CD4-positive, alpha-beta T cell treated with Interleukin-4 for 4 hours (primary cell): ENCODE results near the gene HOXA6.

Experiments
- DNase-seq: peaks from one replicate; pipeline ENCODE4 v3.0.0-alpha.2; 2020

Gene HOXA6

DNA sequence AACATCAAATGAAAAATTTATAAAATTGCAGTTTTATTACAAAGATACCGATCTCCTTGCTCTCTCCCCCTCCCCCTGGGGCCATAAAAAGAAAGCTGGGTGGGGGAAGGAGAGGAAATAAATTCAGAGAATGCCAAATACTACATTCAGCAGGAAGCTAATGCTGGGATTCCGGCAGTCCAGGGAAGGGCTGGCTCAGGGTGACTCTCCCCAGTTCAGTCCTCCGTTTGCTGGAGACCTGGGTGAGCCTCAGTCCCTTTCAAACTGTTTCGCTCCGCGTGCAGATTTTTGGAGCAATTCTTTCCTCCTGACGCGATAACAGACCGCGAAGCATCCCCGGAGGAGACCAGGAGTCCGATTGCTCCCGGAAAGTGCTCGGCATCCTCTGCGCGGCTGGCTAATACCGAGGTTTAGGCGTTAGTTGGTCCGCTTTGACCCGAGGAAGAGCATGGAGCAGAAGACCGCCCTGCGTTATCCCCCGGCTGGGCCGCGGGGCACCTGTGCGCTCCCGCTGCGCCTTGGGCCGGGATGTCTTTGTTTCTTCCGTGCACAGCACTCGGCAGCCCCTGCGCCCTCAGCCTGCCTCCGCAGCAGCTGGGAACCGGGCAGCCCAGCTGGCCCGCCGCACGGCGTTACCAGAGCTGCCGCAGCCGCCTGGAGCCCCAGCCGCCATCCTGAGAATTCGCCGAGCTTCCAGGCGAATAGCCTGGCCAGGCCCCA lies 41.2 kb downstream of the HOXA6 start:
- DNase-seq = no peak

DNA sequence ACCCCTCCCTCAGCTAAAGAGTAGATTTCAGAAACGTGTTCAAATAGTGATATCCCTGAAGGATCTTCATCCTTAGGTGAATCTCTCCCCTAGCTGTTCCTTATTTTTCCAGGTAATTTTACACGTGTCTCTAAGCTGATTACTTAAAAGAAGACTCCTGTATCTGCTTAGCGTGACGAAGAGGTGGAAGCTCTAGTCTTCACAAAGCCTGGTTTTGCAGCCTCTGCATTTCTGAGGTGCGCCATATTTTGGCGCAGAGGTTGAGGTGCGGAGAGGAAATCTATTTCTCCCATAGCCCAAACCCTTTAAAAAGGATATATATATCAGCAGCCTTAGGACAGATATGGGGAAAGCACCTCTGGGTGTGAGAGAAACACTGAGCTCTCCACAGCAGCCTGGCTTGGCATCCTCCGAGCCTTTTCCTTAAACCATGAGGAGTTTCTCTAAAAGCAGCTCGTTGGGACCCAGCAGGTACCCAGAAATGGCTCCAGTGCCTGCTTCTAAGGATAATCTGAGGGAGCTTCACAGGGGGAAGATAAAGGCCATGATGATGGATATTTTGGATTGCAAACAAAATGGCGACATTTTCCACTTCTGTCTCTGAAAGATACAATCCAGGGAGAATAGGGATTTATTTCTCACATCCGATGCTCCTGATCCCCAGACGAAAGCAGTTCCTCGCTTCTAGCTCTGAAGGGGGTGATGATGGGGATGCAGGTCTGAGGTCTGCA lies 42.1 kb downstream of the HOXA6 start:
- DNase-seq = no peak

DNA sequence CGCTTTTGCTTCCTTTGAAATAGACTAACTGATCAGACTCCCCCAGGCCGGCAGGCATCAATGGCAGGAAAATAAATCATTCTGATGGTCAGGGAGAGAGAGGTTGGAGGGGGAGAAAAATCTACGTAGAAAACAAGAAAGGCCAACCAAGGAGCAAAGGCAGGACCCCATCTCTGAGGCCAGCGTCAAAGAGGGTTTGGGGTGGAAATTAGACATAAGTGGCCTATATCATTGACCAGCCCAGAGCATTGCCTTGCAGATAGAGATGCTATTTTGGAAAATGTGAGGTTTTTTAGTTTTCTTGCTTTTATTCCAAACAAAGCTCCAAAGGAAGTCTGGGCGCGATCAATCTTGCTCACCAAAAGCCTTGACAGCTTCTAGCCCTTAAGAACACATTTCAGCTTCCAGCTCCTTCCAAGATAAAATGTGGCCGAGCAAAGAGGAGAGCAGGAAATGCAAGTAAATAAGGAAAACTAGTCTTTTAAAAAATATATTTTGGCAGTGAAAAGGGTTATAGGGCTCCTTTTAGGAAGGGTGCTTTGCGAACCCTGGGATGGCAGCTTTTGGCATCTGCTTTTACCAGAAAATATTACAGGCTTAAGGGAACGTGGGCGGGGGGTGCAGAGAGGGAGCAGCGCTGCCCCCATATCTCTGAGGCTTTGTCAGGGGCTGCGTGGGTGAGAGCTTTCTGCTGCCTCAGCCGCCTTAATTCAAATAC lies 43.1 kb downstream of the HOXA6 start:
- DNase-seq = no peak

DNA sequence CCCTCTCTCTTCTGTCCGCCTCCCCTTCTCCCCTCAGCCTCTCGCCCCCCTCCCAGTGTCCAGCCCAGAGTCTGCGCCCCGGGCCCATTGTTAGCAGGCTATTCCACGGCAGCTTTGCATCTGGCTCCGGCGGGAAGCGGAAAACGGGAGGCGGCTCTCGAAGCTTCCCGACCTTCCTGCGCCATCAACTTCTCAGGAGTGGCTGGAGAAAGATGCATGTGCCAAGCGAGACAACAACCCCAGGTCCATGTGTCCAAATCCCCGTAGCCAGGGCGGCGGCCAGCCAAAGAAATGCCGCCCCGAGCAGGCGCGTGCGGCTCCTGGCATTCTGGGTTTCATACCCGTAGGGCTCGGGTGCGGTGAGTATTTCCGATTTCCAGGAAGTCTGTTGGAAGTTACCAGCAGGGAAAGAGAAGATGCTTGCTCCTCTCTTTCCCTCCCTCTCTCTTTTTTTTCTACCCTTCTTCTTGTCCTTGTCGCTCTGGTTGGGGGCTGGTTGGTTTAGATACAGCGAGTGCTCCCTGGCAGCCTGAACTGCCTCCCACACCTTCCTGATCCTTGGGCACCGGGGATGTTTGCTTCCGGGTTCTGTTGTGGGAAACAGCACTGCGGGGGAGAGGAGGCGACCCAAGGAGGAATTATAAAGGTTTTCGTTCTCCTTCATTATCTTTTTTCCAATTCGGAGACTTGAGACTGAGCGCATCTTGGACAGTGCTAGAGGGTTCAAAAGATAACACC lies 43.9 kb downstream of the HOXA6 start:
- DNase-seq = no peak

DNA sequence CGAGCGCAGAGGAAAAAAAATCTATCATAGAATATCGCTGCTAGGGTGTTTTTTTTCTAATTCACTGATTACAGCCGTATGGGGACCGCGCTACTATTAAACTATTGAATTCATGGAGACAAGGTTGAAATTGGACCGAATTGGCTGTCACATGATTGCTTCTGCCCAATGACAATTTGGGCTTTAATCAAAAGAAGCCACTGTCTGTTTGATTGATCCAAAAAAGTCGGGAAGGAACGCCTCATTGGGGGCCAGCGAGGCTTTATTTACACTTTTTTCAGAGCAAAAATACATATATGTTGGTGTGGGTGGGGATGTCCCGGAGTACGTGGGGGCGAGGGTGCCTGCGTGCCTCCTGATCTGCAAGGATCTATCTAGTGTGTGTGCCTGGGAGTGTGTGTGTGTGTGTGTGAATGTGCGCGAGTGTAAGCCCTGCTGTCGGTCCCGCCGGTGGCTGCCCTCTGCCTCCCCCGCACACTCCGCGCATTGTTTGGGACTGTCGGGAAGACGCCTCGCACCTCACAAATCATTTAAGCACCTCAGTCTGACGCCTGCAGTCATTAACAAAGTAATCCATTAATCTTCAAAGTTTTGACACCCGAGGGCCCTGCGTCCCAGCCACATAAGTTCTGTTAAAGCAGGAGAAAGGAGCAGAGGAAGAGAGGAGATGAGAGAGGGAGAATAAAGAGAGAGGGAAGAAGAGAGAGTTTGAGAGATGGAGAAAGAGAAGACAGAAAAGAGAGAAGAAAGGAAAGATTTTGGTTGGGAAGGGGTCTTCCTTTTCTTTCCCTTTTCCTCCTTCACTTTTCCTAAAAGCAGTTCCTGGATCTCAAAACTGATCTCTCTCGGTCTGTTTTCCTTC lies 44.8 kb downstream of the HOXA6 start, which contains the start of gene HOXA2:
Gene HOXA2, minus strand, starts transcription at position 103 of the 862 bp plus-strand sequence. CDS start 183 bp downstream, outside the sequence.
- no peak for DNase-seq

DNA sequence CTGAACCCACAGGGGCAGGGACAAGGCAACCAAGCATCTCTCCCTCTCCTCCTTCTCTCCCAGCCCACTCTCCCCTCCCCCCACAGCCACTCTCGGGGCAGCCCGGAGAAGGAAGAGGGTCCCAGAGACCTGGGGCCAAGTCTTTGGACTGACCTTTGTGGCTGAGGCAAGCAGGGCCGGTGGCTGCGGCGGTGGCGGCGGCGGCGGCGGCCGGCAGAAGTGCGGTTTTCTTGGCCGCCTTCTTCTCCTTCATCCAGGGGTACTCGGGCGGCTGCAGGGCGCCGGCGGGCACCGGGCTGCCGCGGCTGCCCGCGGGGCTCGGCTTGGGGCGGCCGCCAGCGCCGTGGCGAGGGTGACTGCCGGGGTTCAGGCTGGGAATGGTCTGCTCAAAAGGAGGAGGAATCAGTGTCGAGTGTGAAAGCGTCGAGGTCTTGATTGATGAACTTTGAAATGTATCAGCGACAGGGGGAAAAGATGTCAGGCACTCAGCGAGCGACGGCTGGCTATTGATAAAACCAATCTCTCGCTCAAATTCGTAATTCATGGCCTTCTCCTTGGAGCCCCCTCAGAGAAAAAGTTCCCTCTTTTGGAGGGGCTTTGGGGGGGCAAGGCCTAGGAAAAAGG lies 45.5 kb downstream of the HOXA6 start:
- DNase-seq = no peak

DNA sequence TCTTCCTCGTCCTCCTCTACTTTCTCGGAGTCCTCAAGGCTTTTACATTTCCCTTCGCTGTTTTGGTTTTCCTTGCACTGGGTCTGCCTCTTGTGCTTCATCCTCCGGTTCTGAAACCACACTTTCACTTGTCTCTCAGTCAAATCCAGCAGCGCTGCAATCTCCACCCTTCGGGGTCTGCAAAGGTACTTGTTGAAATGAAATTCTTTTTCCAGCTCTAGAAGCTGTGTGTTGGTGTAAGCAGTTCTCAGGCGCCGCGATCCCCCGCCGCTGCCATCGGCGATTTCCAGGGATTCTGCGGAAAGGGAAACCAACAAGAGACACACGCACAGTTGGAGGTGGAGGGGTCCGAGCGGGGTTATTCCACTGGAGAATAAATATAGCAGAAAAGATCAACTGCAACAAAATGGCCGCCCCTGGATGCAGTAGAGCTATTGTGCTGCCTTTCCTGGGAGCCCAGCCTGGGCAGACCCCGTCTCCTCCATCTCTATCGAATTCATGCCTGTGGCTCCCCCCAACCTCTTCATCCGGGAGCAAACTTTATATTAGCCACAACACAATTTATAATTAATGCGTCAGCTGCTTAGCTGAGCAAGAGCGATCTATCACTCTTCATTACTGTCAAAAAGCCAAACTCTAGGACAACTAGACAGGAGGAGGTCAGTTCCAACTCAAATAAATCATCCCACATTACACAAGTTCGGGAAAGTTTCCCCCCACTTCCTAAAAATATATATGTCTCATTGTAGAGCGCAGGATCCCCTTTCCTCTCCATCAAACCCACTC lies 46.2 kb downstream of the HOXA6 start:
- DNase-seq = no peak

DNA sequence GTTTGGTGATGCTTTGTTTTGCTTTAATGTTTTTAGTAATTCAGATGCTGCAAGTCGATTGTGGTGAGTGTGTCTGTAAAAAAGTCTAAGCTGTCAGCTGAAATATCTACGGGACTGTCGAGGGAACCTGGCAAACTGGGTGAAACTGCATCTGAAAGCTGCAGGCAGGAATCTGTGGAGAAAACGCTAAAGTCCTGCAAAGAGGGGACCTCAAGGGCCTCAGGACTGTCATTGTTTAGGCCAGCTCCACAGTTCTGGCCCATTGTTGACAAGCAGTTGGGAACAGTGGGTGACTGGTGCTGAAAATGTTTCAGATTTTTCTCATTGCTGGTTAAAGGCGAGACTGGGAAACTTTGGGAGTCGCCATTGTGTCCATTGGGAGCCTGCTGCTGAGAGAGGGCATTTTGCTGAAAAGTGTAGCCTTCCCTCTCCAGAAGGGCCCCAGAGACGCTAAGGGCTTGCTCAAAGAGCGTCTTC lies 46.8 kb downstream of the HOXA6 start:
- no peak for DNase-seq

DNA sequence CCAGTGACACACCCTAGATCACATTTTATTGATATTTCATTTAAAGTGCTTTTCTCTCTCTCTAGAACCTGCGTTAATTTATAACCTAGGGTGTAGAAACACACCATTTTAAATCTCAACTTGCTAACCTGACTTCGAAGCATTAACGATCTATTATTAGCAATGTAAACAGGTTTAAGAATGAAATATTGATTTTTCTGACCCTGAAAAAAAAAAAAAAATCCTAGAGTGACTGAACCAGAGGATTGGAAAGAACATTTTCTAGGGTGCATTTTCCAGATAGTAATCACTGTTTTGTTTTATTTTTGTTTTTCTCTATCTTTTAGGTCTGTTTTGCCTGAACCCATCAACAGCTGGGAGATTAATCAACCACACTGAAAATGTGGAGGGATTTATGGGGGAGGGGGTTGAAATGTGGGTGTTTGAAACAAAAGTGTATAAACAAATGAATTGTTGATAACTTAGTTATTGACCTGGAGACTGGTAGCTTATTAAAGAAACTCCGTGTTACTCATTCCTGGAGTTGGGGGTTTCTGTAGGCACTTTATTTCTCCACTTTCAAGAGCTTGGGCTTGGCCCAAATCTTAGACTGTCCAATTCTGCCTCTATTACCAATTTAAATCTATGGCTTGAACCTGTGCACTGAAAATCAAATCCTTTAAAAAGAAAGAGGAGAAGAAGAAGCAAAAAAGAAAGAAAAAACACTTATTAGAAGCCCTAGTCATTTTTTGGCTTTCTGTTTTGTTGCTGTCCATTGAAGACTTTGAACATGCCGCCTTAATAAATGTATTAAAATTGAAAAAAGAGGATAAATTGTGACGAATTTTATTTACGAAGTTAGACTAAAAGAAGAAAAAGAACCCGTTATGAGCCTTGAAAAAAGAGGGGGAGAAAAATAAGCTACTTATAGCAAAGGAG lies 47.9 kb downstream of the HOXA6 start:
- DNase-seq = no peak

DNA sequence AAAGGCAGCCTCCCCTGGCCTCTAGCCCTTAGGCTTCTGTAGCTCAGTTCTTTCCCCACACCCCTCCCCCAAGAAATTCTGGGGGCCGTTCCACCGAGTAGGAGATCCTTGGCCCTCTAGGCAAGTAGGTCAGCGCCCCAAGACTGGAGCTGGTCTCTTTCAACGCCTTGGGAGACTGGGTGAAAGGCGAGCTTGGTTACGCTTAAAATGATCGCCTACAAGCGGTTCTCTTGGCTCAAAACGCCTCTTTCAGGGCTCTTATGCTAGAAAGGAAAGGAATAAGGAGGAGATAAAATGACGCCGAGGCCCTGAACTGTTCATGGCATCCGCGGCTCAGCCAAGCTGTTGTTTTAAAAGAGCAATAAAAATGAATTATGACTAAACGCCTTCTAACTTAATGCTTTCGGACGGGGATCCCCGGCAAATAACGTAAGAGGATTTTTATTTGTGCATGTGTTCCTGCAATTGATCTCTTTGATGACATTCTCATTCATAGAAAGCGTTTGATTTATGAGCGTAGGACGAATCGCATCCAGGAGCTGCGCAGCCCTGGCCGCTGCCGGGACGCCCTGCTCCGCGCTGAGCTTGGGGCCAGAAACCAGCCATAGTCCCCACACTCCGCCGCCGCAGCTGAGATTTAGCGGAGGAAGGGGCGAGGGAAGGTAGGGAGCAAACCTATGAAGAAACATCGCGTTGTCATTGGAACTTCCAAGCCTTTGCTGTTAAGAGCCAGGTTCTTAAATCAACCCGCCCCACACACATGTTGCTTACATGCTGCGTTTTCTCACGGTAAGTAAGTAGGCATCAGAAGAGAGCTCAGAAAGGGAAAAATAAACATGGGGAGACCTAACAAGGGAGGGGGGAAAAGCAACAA lies 48.8 kb downstream of the HOXA6 start:
- DNase-seq = no peak

DNA sequence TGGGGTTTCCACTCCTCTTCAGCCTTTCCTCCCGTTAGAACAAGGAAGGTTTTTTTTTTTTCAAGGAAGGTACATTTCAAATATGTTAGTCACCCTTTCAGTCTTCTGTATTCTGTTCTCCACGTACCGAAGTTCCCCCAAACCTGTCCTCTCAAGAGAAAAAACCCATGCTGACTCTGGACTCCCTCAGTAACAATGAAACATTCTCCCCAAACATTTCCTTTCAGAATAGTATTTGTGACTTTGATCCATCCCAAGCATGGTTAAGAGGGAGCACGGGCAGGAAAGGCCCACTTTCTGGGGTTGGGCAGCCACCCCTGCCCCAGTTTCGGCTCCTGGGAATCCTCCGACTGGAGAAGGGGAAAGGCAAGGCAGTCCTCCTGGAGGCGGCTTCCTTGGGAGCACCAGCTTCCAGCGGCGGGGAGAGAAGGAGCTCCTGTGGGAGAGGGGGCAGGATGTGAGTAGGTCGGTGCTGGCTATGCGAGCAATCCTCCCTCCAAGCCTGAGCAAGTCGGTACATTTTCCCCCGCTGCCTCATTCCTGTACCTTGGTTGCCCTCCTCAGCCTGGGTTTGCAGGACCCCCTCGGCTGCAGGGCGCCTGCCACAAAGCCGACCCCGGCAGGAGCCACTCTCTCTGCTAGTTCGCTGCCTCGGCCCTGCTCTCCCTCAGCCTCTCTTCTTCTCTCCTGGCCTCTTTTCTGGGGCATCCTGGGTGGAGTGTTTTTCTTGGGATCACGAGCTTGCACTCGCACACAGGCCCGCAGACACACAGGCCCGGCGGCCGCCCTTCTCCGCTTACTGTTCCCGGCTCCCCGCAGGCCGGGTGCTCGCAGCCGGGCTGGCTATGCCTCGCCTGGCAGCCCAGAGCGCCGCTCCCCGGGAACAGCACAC lies 49.6 kb downstream of the HOXA6 start:
- DNase-seq = no peak

DNA sequence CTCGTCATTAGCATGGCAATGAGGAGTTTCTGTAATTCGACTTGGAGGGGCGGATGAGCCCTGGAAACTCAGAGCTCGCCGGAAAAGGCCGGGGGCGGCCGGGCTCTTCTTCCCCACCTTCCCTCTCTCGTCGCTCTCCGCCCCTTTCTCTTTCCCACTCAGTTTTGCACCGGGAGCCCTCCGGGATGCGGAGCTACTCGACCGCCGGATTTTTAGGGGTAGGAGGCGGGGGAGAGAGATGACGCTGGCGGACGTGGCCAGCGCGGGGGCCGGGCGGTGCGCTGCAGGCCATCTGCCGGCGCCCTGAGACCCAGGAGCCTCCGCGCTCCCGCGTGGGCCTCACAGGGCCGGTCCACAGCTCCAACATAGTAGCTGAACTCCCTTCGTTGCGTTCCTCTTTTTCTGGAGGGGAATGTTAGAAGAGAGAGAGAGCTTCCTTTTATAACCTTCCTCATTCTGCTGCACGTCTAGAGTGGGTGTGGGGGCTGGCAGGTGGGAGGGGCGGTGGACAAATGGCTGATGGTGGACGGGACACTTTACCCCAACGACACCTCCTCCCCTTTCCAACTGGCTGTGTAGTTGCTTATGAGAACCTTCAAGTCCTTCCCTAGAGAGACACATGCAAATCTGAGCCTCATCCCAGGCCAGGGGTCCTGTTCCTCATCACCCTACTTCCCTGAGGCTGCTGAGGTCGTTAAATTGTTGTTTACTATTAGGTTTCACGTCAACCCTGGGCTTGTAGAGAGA lies 50.6 kb downstream of the HOXA6 start:
- no peak for DNase-seq

DNA sequence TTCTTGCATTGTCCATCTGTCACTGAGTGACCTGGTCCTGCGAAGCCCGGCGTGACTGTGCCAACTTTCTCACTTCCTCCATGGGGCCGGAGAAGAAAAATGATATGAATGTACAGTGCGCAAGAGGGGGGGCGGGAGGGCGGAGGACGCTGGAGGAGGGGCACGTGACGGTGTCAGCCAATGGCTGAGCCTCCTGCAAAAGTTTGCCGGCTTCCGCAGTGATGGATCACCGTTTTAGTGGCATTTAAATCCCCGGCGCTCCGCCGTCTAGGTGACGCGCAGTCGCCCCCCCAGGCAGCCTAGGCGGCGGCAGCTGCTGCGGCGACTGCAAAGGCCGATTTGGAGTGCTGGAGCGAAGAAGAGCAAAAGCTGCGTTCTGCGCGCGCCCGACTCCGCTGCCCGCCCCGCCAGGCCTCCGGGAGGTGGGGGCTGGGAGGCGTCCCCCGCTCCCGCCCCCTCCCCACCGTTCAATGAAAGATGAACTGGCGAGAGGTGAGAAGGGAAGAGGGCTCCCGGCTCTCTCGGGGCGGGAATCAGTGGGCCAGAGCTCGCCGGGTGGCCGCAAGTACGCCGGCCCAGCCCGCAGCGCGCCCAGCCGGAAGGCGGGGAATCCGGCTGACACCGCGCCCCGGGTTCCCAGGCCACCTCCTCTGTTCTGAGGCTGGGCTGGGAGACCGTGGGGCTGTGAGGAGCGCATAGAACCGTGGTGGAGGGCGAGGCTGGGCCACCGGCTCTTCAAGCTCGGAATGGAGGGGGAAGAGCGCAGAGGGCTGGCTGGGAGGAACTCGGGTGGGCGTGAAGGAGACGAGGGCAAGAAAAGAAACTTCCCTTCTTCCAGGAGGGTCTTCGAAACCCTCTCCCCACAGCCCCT lies 51.4 kb downstream of the HOXA6 start, which contains the start of gene HOXA1:
Gene HOXA1, minus strand, starts transcription at position 104 of the 871 bp plus-strand sequence. Its CDS starts 88 bp downstream, at position 16.
- DNase-seq = peak; percentile 81
